ENCODE results near the gene KIAA1549.

Gene KIAA1549

GRCh38 chr7:138879356-138879755, 101.8 kb downstream of the KIAA1549 start:
- DNase-seq, result no peak

- DNase-seq, result no peak
These were observed 102.3 kb downstream of the KIAA1549 start for GRCh38 chr7:138878856-138879255.

GRCh38 chr7:138878051-138878450, 103.1 kb downstream of the KIAA1549 start:
- DNase-seq, result peak; percentile 28

GRCh38 chr7:138876326-138876725, 104.9 kb downstream of the KIAA1549 start:
- DNase-seq, result peak; percentile 17

- peak; percentile 71 for DNase-seq
These were observed 105.4 kb downstream of the KIAA1549 start for GRCh38 chr7:138875794-138876193.

GRCh38 chr7:138873220-138873892, 107.8 kb downstream of the KIAA1549 start:
- no peak for DNase-seq

GRCh38 chr7:138872576-138872975, 108.6 kb downstream of the KIAA1549 start:
- no peak for DNase-seq

GRCh38 chr7:138871814-138872090, 109.4 kb downstream of the KIAA1549 start:
- no peak for DNase-seq

GRCh38 chr7:138871065-138871813, 110.0 kb downstream of the KIAA1549 start:
- DNase-seq, result no peak

GRCh38 chr7:138869353-138869752, 111.8 kb downstream of the KIAA1549 start:
- no peak for DNase-seq

GRCh38 chr7:138868711-138869110, 112.5 kb downstream of the KIAA1549 start:
- DNase-seq, result no peak

- no peak for DNase-seq
These were observed 113.4 kb downstream of the KIAA1549 start for GRCh38 chr7:138867744-138868143.

- no peak for DNase-seq
These were observed 114.8 kb downstream of the KIAA1549 start for GRCh38 chr7:138866353-138866752.

GRCh38 chr7:138865843-138866242, 115.3 kb downstream of the KIAA1549 start:
- DNase-seq, result no peak

- DNase-seq, result no peak
These were observed 116.5 kb downstream of the KIAA1549 start for GRCh38 chr7:138864667-138865066.

- DNase-seq, result no peak
These were observed 117.3 kb downstream of the KIAA1549 start for GRCh38 chr7:138863931-138864330.

GRCh38 chr7:138861051-138861450, 120.1 kb downstream of the KIAA1549 start:
- no peak for DNase-seq

- DNase-seq, result no peak
These were observed 123.5 kb downstream of the KIAA1549 start for GRCh38 chr7:138857728-138858127.

GRCh38 chr7:138854115-138854645, 127.0 kb downstream of the KIAA1549 start:
- no peak for DNase-seq

GRCh38 chr7:138853448-138853847, 127.7 kb downstream of the KIAA1549 start:
- no peak for DNase-seq

GRCh38 chr7:138852469-138852868, 128.7 kb downstream of the KIAA1549 start:
- no peak for DNase-seq

- no peak for DNase-seq
These were observed 131.5 kb downstream of the KIAA1549 start for GRCh38 chr7:138849701-138850100.

GRCh38 chr7:138848056-138848980, 132.9 kb downstream of the KIAA1549 start:
- DNase-seq, result no peak
